Measurements from ENCODE around the gene TXNDC11.

The TXNDC11 gene

DNA sequence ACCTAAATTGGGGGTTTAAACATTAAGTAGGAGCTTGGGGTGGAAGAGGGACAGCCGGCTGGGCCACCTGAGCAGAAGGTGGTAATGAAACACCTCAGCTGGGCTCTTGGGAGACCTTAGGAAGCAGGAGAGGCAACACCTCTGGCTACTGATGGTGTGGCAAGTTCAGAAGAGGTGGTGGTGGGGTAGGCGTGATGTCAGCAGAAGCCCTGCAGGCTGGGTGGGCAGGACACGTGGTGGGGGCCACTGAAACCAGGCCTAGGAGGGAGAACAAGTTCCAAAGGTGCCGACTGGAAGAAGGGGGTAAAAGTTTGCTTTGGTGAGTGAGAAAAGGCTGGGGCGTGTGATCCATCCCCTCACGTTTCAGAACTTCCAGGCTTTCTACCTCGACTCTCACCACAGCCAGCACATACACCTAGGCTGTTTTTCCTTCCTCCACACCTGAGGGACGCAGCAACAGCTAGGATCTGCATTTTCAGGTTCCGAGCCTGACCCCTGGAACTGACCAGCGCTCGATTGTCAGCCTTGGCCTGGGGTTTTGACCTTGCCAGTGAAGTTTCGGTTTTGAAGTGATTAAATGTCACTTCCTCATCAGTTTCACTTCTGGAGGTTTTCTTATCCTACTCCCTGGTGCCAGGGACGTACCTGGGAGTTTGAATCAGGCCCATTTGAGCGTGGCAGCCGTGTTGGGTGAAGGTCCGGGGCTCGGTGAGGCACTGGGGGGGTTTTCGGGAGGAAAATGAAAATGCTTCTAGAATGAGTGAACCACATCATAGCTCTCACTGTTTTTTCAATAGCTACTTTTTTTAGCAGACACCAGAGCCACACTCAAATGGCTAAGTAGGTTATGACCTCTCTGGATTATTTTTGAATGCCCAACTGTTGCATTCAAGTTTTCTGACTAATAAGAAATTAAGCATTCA lies 64.4 kb downstream of the TXNDC11 start:
- H3K4me3 ChIP-seq (ENCODE audit: low read length), result no peak overlapping the region
- no peak for DNase-seq (ENCODE audit: low read depth)
- TF ChIP-seq, protein P1, sequence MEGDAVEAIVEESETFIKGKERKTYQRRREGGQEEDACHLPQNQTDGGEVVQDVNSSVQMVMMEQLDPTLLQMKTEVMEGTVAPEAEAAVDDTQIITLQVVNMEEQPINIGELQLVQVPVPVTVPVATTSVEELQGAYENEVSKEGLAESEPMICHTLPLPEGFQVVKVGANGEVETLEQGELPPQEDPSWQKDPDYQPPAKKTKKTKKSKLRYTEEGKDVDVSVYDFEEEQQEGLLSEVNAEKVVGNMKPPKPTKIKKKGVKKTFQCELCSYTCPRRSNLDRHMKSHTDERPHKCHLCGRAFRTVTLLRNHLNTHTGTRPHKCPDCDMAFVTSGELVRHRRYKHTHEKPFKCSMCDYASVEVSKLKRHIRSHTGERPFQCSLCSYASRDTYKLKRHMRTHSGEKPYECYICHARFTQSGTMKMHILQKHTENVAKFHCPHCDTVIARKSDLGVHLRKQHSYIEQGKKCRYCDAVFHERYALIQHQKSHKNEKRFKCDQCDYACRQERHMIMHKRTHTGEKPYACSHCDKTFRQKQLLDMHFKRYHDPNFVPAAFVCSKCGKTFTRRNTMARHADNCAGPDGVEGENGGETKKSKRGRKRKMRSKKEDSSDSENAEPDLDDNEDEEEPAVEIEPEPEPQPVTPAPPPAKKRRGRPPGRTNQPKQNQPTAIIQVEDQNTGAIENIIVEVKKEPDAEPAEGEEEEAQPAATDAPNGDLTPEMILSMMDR (conservative IDR thresholded peaks at IDR 0.05; ENCODE audit: low read depth, low read length), result no peak

DNA sequence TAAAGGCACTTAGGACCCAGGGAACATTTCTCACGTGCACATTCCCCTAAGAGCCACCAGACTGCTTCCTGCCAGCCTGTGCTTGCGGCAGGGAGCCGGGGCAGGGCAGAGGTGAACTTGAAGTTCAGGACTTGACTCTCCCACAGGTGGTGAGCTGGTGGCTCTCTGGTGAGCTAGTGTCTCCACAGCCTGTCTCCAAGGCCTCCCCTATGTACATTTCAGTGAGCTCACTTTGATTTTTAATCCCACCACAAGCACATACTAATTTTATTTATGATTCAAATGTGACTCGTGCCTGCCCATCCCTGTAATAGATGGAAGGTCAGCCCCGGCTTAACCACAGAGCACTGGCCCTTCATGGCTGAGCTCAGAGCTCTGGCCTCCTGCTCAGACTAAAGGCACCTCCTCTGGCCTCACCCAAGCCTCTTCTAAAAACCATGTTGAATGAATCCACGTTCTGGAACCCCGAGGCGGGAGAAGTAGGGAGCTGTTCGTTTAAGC lies 65.2 kb downstream of the TXNDC11 start:
- H3K4me3 ChIP-seq (ENCODE audit: low read length), result no peak overlapping the region
- TF ChIP-seq, protein P1 (conservative IDR thresholded peaks at IDR 0.05; ENCODE audit: low read depth, low read length), result no peak
- peak; percentile 25 for DNase-seq (ENCODE audit: low read depth)

DNA sequence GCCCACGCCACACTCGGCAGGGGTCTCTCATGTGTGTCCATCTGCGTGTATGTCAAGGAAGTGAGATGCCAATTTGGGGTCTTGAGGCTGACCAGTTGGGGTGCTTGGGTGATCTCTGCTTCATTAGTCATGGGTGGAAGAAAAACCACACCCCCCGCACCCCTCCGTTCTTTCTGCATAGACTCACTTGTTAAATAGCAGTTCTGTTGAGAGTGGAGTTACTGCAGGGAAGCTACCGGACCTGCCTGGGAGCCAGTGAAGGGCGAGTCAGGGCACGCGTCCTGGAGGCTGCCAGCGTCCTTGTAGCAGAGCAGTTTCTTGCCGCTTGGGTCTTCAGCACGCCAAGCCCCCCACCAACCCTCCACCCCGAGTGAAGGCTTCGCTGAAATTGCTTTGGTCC lies 65.9 kb downstream of the TXNDC11 start:
- no peak overlapping the region for H3K4me3 ChIP-seq (ENCODE audit: low read length)
- no peak for DNase-seq (ENCODE audit: low read depth)
- TF ChIP-seq, protein P1 (conservative IDR thresholded peaks at IDR 0.05; ENCODE audit: low read depth, low read length), result no peak

DNA sequence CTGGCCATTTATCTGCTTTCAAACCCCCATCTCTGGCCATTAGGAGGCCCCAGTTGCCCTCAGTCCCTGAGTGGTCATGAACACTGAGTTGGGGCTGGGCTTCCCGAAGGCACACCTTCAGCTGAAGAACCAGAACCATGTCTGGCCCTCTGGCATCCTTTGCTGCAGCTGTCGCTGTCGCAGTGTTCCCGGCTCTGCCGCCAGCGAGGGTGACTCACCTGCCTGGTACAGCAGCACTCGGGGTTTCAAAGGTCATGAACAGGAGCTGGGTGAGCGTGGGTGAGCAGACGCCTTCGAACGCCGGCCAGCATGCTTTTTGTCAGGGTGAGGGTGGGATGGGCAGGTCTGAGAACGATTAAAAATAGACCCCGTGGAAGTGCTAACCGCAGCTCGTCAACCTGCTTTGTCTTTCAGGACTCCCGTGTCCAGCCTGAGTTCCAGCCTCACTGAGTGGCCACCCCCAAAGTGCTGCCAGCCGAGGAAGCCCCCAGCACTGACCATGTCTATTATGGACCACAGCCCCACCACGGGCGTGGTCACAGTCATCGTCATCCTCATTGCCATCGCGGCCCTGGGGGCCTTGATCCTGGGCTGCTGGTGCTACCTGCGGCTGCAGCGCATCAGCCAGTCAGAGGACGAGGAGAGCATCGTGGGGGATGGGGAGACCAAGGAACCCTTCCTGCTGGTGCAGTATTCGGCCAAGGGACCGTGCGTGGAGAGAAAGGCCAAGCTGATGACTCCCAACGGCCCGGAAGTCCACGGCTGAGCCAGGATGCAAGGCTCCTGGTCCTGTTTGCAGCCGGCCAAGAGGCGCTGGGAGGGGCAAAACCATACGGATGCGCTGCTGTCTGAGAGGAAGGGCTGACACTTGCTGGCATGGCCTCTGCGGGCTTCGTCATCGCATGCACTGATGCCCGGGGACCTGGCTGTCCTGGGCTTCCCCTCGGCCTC lies 66.8 kb downstream of the TXNDC11 start:
- H3K4me3 ChIP-seq (ENCODE audit: low read length), result no peak overlapping the region
- DNase-seq (ENCODE audit: low read depth), result peak; percentile 33
- TF ChIP-seq, protein P1 (conservative IDR thresholded peaks at IDR 0.05; ENCODE audit: low read depth, low read length), result no peak

DNA sequence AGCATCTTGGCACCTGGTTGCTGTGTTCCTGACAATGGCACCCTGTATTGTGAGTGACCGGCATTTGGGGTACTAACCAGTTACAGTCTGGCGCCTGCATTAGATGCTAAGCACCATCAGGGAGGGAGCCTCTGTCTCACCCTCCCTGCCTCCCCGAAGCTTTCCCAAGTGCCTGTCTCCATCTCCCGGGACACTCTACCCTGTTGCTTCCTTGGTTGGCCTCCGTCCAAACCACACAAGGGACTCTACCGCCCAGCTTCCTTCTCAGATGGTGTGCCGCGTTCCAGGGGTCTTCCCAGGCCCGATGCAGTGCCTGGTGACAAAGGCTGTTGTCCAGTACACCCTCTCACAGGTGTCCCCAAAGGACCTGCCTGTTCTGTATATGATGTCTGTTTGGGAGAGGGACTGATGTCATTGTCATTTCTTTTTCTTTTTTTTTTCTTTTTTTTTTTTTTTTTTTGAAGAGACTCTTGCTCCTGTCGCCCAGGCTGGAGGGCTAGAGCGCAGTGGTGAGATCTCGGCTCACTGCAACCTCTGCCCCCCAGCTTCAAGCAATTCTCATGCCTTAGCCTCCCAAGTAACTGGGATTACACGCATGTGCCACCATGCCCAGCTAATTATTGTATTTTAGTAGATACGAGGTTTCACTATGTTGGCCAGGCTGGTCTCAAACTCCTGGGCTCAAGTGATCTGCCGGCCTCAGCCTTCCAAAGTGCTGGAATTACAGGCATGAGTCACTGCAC lies 67.7 kb downstream of the TXNDC11 start:
- TF ChIP-seq, protein P1 (conservative IDR thresholded peaks at IDR 0.05; ENCODE audit: low read depth, low read length), result no peak
- DNase-seq (ENCODE audit: low read depth), result no peak
- H3K4me3 ChIP-seq (ENCODE audit: low read length), result no peak overlapping the region

DNA sequence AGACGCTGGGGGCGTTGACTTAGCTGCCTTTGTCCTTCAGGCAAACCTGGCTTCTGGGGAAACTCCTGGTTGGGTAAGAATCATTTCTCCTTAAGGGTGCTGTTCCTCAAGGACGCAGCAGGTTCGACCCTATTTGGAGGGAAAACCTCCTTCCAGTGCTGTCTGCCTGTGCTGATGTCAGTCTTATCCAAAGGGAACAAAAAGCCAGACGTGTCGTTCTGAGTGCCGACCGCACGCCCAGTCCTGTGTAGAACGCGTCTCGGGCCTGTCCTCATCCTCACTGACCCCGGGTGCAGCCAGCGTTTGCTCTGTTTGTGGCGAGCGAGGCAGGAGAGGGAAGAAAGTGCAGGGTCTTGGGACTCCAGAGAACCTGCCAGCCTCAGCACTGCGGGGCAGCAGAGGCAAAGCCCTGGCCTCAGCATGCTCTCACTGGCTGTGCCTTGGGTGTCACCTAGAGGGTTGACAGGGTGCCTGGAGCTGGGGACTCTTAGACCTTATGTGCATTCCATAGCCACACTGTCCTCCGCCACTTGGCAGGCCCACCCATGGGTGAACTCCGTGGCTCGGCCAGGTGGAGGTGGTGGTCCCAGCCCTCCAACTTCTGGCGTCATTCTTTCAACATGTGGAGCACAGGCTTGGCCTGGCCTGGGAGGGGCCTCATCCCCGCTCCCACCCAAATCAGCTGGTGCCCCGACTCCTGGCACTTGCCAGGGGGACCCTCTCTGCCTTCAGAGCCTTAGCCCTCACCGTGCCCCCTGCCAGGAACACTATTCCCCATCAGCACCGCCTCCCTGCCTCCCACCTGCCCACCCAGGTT lies 68.4 kb downstream of the TXNDC11 start:
- no peak for DNase-seq (ENCODE audit: low read depth)
- H3K4me3 ChIP-seq (ENCODE audit: low read length), result no peak overlapping the region
- TF ChIP-seq, protein P1 (conservative IDR thresholded peaks at IDR 0.05; ENCODE audit: low read depth, low read length), result no peak
